A673 (cell line): ENCODE results near the gene NELL1.

Experiments
- CTCF ChIP-seq: fragments of 300-800, 200-600 bp; sonication (generic); conservative IDR thresholded peaks from 2 replicates; pipeline ENCODE4 v1.5.1; 2017; ENCODE audit warnings: low read depth, mild to moderate bottlenecking, antibody characterized with exemption, low read length, moderate library complexity, mixed read lengths
- EZH2 ChIP-seq: fragments of 200-600 bp; sonication (generic); IDR thresholded peaks from 2 replicates; pipeline ENCODE4 v1.6.1; 2017; ENCODE audit warnings: borderline replicate concordance, low read depth, mild to moderate bottlenecking, mixed read lengths, antibody characterized with exemption, low read length; ENCODE audit not compliant: poor library complexity, severe bottlenecking

DNA sequence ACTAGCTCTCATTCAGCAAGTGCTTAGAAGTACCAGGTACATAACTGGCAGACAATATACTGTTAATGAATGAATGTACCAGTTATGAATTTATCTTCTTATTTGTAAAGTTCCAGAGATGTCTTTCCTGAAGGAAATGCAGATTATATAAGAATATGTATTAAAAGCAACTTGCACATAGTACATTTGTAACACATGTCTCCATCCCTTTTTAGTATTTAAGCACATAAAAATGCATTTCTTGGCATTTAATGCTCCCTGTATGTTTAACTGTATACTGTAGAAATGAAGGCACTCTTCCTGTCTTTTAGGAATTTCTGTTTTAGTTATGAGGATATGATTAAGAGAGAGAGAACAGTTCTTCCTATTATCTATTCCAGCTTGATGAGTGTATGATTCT lies 241.3 kb downstream of the NELL1 start:
- TF ChIP-seq CTCF (no peak), EZH2 (no peak)
